SW480 (cell line): ENCODE results near the gene ADCY10.
A peak's percentile ranks its signal among the peaks of the same experiment; 100 is the strongest.
"Not testable (repeated sequence)": the region's sequence is repeated elsewhere in the genome, so short reads cannot be mapped to it uniquely, and the experiment has no call there.

ENCODE experiments used
- DNase-seq: peaks from one replicate; pipeline ENCODE4 v3.0.0-alpha.2; 2016; ENCODE audit warnings: low spot score

The ADCY10 gene, protein sequence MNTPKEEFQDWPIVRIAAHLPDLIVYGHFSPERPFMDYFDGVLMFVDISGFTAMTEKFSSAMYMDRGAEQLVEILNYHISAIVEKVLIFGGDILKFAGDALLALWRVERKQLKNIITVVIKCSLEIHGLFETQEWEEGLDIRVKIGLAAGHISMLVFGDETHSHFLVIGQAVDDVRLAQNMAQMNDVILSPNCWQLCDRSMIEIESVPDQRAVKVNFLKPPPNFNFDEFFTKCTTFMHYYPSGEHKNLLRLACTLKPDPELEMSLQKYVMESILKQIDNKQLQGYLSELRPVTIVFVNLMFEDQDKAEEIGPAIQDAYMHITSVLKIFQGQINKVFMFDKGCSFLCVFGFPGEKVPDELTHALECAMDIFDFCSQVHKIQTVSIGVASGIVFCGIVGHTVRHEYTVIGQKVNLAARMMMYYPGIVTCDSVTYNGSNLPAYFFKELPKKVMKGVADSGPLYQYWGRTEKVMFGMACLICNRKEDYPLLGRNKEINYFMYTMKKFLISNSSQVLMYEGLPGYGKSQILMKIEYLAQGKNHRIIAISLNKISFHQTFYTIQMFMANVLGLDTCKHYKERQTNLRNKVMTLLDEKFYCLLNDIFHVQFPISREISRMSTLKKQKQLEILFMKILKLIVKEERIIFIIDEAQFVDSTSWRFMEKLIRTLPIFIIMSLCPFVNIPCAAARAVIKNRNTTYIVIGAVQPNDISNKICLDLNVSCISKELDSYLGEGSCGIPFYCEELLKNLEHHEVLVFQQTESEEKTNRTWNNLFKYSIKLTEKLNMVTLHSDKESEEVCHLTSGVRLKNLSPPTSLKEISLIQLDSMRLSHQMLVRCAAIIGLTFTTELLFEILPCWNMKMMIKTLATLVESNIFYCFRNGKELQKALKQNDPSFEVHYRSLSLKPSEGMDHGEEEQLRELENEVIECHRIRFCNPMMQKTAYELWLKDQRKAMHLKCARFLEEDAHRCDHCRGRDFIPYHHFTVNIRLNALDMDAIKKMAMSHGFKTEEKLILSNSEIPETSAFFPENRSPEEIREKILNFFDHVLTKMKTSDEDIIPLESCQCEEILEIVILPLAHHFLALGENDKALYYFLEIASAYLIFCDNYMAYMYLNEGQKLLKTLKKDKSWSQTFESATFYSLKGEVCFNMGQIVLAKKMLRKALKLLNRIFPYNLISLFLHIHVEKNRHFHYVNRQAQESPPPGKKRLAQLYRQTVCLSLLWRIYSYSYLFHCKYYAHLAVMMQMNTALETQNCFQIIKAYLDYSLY (N-terminal part only)

DNA sequence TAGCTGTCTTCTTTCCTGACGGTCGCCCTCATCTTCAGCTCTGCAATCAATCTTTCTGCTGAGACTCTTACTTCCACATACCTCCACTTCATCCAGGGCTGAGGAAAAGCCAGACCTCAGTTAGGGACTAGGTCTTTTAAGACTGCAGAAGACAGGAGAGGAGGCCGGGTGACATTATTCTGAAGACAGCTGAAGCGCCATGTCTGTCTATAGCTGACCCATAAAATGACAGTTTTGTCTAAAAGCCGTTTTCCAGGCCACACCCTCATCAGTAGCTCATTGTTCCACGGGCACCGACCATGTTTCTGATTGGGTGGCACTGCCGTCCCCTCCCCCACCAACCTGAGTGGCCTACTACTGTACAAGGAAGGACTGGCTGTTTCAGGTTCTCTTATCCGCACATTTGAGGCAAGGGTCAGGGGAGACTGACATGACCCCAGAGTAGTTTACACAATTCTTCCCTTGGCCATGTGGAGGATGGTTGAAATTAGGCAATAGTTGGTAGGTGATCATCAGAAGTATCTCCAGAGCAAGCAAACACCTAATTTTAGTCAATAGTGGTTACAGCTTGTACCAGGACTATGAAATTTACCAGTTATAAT lies at the start of gene ADCY10:
Gene ADCY10 (minus strand): TSS at position 240 of the 602 bp plus-strand sequence. CDS start 8,994 bp downstream, outside the sequence.
- no peak for DNase-seq

DNA sequence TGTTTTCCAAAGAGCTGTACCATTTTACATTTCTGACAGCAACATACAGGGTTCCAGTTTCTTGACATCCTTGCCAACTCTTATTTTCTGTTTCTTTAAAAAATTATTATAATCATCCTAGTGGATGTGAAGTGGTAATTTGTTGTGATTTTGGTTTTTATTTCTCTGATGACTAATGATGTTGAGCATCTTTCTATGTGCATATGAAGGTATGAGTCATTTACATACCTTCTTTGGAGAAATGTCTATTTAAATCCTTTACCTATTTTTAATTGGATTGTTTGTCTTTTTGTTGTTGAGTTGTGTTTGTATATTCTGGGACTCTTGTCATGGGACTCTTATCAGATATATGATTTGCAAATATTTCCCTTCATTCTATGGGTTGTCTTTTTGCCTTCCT lies 43.8 kb upstream of the ADCY10 start:
- no peak for DNase-seq

DNA sequence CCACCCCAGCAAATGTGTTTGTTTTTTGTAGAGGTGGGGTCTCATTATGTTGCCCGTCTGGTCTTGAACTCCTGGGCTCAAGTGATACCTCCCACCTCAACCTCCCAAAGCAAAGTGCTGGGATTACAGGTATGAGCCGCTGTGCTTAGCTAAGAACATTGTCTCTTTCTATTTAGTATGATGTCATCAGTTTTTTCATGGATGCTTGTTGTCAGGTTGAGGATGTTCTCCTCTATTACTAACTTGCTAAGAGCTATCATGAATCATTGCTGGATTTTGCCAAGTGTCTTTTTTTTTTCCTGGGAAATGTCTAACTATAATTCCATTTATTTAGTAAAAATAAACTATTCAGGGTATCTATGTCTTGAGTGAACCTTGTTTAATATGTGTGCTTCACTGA lies 42.0 kb upstream of the ADCY10 start:
- no peak for DNase-seq

DNA sequence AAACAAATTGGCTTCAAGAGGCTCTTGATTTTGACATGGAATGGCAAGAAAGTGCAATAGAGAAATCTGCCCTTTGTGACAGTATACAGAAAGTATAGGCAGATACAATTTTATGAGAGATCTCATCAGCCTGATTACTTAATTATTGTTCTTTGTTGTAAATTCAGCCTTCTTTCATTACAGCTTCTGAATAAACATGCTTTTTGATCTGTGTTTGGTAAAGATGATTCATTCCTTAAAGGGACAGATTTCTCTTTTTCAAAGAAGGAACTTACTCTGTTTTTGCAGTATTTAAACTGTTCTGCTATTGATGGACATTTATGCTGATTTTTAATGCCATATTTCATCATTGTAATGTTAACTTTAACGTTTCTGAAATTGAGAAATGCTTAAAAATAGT lies 36.6 kb upstream of the ADCY10 start:
- DNase-seq = no peak

DNA sequence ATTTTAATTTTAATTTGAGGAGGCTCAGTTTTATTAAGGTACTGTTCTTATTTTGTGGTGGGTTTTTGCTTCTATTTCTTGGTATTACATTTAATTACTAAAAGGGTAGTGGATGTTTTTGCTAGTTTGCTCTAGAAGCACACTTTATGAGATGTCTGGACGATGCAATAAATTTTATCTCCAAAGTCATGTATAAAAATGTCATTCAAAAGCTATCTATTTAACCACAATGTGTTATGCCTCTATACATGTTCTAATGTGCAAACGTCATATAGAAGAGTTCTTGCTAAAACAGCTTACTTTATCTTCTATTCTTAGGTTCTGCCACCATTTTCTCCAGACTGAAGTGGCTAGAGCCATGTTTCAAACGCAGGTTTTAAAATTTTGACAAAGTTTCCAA lies 35.9 kb upstream of the ADCY10 start:
- no peak for DNase-seq

DNA sequence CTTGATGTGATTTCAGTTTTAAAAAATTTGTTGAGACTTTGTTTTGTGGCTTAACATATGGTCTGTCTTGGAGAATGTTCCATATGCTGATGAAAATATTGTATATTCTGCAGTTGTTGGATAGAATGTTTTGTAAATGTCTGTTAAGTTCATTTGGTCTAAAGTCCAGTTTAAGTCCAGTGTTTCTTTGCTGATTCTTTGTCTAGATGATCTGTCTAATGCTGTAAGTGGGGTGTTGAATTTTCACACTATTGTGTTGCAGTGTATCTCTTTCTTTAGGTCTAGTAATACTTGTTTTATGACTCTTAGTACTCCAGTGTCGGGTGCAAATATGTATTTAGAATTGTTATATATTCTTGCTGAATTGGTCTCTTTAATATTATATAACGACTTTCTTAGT lies 33.8 kb upstream of the ADCY10 start:
- no peak for DNase-seq

DNA sequence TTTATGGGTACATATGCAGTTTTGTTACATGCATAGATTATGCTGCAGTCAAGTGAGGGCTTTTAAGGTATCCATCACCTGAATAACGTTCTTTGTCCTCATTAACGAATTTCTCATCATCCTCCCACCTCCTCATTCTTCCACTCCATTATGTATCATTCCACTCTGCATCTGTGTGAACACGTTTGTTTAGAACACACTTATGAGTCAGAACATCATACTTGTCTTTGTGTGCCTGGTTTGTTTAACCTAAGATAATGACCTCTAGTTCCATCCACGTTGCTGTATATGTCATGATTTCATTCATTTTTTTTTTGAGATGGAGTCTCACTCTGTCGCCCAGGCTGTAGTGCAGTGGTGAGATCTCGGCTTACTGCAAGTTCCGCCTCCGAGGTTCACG lies 29.6 kb upstream of the ADCY10 start:
- DNase-seq = no peak

DNA sequence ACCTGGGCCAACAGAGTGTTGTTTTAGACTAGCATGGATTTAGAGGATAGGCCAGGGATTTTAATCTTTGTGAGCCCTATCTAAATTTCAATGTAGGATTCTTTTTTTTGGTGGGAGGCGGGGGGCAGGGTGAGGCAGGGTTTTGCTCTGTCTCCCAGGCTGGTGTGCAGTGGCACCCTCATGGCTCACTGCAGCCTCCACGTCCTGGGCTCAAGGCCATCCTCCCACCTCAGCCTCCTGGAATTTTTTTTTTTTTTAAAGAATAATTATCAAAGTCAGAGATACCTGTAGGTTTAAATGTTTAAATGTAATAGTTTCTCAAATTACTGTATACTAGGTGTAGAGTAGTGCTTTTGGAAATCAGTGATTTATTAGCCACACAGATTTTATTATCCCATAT lies 26.3 kb upstream of the ADCY10 start:
- DNase-seq = no peak

DNA sequence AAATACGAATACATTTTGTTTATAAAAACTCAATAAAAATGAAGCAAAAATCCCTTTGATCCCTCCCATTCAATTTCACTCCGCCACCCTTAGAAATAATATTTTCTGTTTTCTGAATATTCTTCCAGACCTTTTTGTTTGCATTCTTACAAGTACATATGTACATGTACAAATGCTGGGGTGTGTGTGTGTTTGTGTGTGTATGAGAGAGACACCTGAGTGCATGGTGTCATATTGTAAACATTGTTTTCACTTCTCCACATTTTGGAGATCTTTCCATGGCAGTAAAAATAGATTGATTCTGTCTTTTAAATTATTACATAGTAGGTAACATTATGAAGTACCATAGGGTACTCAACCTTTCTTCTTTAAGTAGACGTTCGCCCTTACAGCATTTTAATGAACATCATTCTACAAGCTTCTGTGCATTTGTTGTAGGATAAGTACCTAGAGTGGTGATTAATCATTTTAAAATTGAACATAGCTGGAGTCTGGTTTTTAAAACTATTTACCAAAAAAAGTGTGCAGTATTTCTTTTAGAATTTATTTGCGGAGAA lies 24.2 kb upstream of the ADCY10 start:
- peak; percentile 15 for DNase-seq

DNA sequence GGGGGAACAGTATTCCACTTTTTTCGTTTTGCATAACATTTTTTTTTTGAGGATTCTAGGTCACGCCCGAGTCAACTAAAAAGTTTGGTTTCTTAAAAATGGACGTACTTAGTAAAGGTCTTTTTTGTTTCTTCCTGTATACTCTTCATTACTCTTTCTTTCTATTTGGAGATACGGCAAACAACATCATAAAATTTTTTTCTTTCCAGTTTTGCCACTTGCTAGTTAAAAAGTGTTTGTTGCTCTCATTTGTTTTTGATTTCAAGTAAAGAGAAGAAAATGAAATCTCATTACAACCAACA lies 23.7 kb upstream of the ADCY10 start:
- DNase-seq = no peak

DNA sequence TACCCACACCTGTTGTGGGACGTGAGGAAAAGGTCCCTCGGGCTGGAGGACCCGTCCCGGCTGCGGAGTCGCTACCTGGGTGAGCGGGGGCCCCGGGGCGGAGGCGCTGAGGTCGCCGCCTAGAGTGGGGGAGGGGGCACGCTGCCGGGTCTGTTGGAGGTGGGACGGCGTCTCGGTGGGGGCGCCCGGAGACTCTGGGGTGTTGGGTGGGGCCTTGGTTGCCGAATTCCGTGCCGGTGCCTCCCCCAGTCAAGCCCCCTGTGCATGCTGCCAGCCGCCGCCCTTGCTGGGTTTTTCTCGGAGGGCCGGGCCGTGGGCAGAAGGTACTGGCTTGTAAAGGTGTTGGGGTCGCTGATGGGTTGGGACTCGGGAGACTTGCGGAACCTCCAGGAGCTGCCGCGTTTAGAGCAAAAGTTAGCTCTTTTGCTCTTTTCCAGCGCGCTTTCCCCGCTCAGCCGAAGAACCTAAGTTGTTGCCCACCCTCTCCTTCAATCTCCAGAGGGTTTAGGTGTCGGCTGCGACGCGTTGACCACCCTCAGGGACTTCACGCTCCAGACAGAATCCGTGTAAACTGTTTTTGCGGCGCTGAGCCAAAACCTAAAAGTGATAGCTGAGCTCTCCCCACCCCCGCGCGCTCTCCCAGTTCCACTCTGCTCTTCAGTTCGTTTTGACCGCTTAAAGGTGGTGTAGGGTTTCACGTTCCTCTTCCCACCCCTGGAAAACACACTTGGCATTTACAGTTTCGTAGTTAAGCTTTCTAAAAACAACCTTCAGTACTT lies 23.2 kb upstream of the ADCY10 start, which contains the start of gene MPC2:
Gene MPC2 (minus strand): TSS at position 143 of the 779 bp plus-strand sequence. CDS start 1,231 bp downstream, outside the sequence.
- peak; percentile 83 for DNase-seq

DNA sequence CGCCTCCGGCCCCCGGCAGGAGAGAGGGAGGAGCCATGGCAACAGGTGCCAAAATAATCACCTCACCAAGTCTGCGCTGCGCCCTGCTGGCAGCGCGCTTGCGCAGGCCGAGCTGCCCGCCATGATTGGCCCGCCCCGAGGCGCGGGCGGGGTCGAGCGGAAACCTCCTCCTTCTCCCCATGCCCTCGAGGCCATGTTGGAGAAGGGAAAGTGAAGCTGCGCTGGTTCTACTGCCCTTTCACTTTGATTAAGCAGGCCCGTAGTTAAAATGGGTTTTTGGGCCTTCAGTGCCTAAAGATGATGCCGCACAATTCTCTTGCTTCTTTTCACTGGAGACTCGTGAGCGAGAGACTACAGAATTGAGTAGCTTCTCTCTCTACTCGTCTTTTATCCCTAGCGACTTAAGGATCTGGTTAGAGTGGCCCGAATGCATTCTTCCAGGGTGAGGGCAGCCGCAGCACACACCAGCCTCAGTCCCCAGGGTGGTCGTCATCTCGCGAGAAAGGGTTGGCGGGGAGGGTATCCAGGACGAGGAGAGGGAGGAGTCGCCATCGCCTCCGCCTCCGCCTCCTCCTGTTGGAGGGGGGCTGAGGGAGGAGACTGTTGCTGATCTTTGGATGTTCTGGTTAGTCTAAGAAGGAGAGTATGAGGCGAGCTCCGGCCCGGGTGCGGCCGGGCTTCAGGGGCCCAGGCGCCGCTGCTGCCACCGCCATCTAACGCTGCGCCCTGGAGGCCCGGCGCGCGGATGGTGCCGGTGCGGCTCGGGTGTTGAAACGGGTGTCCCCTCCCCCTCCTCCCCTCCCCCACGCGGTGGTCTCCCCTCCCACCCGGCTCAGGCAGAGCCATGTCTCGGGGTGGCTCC lies 22.4 kb upstream of the ADCY10 start, which contains the start of gene DCAF6:
Gene DCAF6 (plus strand): TSS at position 616 of the 862 bp plus-strand sequence. CDS start 229 bp downstream, at position 845.
- peak; percentile 97 for DNase-seq

DNA sequence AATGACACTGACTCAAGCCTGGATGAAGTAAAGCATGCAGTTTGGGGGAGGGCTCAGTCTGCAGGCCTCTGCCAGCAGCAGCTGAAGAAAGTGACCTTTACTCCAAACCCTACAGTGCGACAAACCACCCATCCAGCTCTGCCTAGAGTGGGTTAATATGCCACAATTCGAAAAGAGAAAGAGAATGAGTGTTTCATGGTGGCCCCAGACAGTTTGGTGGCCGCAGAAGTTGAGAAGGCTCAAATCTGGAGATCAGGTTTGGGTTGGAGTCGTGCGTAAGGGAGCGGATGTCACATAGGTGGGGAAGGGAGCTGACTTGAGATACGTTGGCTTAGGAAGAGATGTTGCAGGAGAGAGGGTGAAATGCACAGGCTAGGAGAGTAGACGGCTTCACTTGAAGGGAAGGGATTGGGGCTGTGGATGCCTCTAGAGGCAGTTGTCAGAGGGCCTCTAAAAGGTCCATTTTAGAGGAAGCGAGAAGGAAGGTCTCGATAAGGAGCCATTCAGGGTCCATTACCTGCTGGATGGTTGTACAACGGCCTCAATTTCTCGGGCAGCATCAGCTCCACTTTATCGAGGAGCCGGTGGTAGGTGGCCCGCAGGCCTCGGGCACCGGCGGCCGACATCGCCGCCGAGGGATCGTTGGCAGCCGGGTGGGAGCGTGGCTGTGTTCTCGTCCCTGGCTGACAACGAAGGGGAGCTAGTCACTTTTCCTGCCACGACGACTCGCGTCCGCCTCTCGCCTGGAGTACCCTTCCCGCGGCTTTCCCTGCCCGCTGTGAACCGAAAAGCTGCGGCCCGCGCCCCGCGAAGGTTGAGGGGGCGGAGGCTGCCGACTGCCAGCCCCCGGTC lies 21.5 kb upstream of the ADCY10 start:
- peak; percentile 79 for DNase-seq

DNA sequence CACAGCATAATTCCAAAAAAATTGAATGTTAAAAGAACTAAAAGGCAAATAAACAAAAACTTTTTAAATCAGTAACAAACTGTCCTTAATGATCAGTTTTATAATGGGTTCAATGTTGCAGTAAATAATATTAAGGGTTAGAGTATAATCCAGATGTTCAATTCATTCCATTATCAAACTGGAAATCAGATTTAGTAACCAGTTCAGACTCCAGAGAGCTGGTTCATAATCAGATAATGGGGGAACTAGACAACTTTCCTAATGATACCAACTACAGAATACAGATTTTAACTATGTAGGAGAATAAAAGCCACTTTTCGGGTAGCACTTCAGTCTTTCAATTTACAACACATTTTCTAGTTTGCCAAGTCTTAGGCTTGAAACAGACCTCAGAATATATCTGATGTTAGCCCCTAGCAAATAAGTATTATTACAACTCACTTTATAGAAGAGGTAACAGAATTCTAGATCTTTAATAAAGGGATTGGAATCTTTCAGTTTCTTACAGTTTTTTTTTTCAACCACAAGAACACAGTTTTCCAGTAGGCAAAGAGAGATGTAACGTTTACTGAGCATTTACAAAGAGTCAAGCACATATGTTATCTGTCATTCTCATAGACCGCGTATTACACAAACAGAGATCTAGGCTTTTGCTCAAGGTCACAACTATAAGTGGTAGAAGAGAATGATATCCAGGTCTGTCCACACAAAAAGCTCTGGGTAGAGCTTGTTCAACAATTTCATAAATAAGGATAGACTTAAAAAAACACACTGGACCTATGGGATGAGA lies 20.7 kb upstream of the ADCY10 start:
- no peak for DNase-seq

DNA sequence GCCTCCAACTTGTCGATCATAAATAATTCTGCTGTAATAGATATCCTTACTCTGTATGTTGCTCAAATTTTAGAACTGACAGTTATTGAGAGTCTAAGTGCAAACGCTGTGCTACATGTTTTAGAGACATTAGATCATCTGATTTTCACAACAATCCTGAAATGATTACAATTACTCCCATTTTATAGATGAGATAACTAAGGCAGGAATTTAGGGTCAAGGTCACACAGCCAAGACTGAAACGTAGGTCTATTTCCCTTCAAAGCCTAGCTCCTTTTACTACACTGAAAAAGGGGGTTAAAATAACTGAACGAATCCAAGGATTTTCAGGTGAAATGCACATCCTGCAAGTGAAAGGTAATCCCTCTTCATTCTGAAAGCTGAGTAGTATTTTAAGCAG lies 19.9 kb upstream of the ADCY10 start:
- no peak for DNase-seq

DNA sequence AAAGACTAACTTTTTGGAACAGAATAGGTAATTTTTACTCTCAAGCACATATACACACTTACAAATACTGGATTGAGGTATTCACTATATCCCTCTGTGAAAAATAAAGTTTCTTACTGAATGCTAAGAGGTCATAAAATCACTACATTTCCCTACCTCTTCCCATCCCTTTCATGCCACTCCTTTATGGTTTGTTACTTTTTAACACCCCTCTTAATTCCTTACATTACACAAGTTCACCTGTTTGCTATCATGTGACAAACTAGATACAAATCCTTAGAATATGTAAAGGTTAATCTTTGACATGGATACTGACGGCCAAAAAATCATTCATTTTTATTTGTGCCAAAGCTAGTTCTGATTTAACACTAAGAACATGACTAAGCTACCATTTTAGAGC lies 15.8 kb upstream of the ADCY10 start:
- DNase-seq = no peak

DNA sequence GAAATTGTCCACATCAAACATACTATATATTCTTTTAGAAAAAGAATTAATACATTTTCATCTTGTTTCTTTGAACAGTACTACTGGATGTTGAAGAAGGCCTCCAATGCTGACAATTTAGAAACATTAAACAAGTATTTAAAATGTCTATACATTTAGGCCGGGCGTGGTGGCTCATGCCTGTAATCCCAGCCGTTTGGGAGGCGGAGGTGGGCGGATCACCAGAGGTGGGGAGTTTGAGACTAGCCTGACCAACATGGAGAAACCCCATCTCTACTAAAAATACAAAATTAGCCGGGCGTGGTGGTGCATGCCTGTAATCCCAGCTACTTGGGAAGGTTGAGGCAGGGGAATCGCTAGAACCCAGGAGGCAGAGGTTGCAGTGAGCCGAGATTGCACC lies 15.0 kb upstream of the ADCY10 start:
- DNase-seq = not testable (repeated sequence)

DNA sequence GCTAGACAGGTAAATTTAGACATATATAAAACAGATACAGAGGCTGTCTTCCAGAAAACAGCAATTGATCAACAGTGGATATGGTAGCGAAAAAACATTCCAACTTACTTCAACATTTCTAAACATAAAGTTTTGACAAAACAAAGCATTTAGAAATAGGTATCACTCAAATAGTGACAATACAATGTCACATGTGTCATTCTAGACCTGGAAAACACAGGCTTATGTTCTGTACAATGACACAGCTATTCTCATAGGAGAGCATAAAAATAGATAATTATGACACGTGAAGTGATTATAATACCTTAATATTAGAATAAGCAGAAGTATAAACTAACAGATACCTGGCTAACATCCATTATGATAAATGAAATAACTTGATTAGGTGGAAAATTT lies 14.5 kb upstream of the ADCY10 start:
- DNase-seq = no peak
